HCT116 (cell line): ENCODE results near the gene VPS41. TPM values are rescaled to one million over a fixed set of nuclear protein-coding genes. Genes with fewer than 3 reads are reported as not detected.

Experiments used
- ATAC-seq: fragments of 200-7000 bp; cut with Tn5 transposase; 2 replicates; pipeline ENCODE4 v1.9.1; 2020; ENCODE audit warnings: mild to moderate bottlenecking, moderate library complexity
- BruUV-seq: library from RNA; stranded (reverse); fragments of 400-500 nt; replicated peaks from 2 replicates; lab custom pipeline; 2021; lab: Mats Ljungman, UMichigan
- CTCF ChIA-PET: fragments of 300-600 bp; sonication (Branson Sonifier 250); formaldehyde crosslinking; loops from one replicate; lab custom pipeline; 2021; ENCODE audit warnings: antibody characterized with exemption; lab: Charles Lee
- POLR2A ChIA-PET: fragments of 300-600, 350-600 bp; sonication (Branson Sonifier 250); formaldehyde crosslinking; loops from one replicate; lab custom pipeline; 2021; ENCODE audit warnings: antibody characterized with exemption; lab: Charles Lee
- RAD21 ChIA-PET, 2 experiments: fragments of 300-600 bp; sonication (Branson Sonifier 250); formaldehyde crosslinking; loops; one replicate each; lab custom pipeline; 2023; ENCODE audit warnings: low total read pairs in 2 of 2; ENCODE audit not compliant: uncharacterized antibody in 2 of 2, unreplicated experiment in 2 of 2, low non-redundant PET in 1 of 2; lab: Charles Lee
- DNase-seq: peaks from one replicate; pipeline ENCODE4 v3.0.0-alpha.2; 2010; ENCODE audit warnings: low read depth, low spot score
- H2AFZ ChIP-seq: fragments of 200-600 bp; shearing (Covaris generic), sonication (generic); 2 replicates; pipeline ENCODE4 v1.6.1; 2017; ENCODE audit warnings: low read depth, mixed run types, mixed read lengths, antibody characterized with exemption, low read length; ENCODE audit not compliant: poor library complexity, severe bottlenecking
- H3K27ac ChIP-seq: 2 replicates; pipeline ENCODE4 v1.5.1; 2012; ENCODE audit warnings: low read depth, low read length
- H3K27me3 ChIP-seq: fragments of 200-600 bp; sonication (generic); 2 replicates; pipeline ENCODE4 v1.6.1; 2016; ENCODE audit warnings: mixed run types, low read length, mixed read lengths; ENCODE audit not compliant: insufficient read depth
- H3K36me3 ChIP-seq, 2 experiments: fragments of 200-500 bp in 1 of 2; fragments of 200-600 bp in 1 of 2; sonication (Bioruptor generic) in 1 of 2; sonication (generic) in 1 of 2; 2 replicates each; pipeline versions ENCODE4 v1.5.1 to v1.6.1; 2014 to 2016; ENCODE audit warnings: low read length in 2 of 2, inconsistent platforms in 1 of 2, mixed read lengths in 1 of 2, mixed run types in 1 of 2; ENCODE audit not compliant: insufficient read depth in 2 of 2, control insufficient read depth in 1 of 2
- H3K4me1 ChIP-seq, 2 experiments: fragments of 200-600 bp in 1 of 2; sonication (generic) in 1 of 2; 2 replicates each; pipeline versions ENCODE4 v1.5.1 to v1.6.1; 2012 to 2017; ENCODE audit warnings: low read length in 2 of 2, inconsistent platforms in 1 of 2, mild to moderate bottlenecking in 1 of 2, mixed read lengths in 1 of 2, mixed run types in 1 of 2, moderate library complexity in 1 of 2; ENCODE audit not compliant: insufficient read depth in 2 of 2, control insufficient read depth in 1 of 2
- H3K4me2 ChIP-seq: fragments of 200-600 bp; sonication (generic); 2 replicates; pipeline ENCODE4 v1.6.1; 2017; ENCODE audit warnings: mixed run types, low read length, mixed read lengths
- H3K4me3 ChIP-seq, 2 experiments: fragments of 200-600 bp in 1 of 2; sonication (generic) in 1 of 2; replicated peaks in 1 of 2; 2 replicates each; pipeline ENCODE4 v1.5.1; 2011 to 2016; ENCODE audit warnings: low read length in 2 of 2, control low read depth in 1 of 2, low read depth in 1 of 2, mild to moderate bottlenecking in 1 of 2, mixed read lengths in 1 of 2, mixed run types in 1 of 2
- H3K79me2 ChIP-seq: fragments of 200-600 bp; sonication (generic); 2 replicates; pipeline ENCODE4 v1.6.1; 2017; ENCODE audit warnings: mild to moderate bottlenecking, mixed run types, low read length, moderate library complexity, mixed read lengths; ENCODE audit not compliant: insufficient read depth
- H3K9ac ChIP-seq: fragments of 200-600 bp; sonication (generic); 2 replicates; pipeline ENCODE4 v1.6.1; 2016; ENCODE audit warnings: low read length, mixed read lengths
- H3K9me2 ChIP-seq: fragments of 200-600 bp; sonication (generic), shearing (Covaris generic); 2 replicates; pipeline ENCODE4 v1.6.1; 2017; ENCODE audit warnings: mixed run types, mild to moderate bottlenecking, moderate library complexity; ENCODE audit not compliant: insufficient read depth
- H3K9me3 ChIP-seq, 2 experiments: fragments of 200-500 bp in 1 of 2; fragments of 200-600 bp in 1 of 2; sonication (Bioruptor generic) in 1 of 2; sonication (generic) in 1 of 2; 2 replicates each; pipeline ENCODE4 v1.6.1; 2014 to 2017; ENCODE audit warnings: low read length in 2 of 2, mixed read lengths in 2 of 2, inconsistent platforms in 1 of 2, low read depth in 1 of 2, mild to moderate bottlenecking in 1 of 2, mixed run types in 1 of 2, moderate library complexity in 1 of 2; ENCODE audit not compliant: control insufficient read depth in 1 of 2, insufficient read depth in 1 of 2
- H4K20me1 ChIP-seq: fragments of 200-600 bp; sonication (generic), shearing (Covaris generic); 2 replicates; pipeline ENCODE4 v1.6.1; 2017; ENCODE audit warnings: mixed run types, mild to moderate bottlenecking, moderate library complexity; ENCODE audit not compliant: insufficient read depth
- CBX3 ChIP-seq: IDR thresholded peaks from 2 replicates; pipeline ENCODE4 v1.6.1; 2012; ENCODE audit warnings: low read depth
- CEBPB ChIP-seq: IDR thresholded peaks from 2 replicates; pipeline ENCODE4 v1.6.1; 2012; ENCODE audit warnings: low read depth
- EGR1 ChIP-seq: IDR thresholded peaks from 2 replicates; pipeline ENCODE4 v1.6.1; 2012; ENCODE audit warnings: low read depth
- ELF1 ChIP-seq: IDR thresholded peaks from 2 replicates; pipeline ENCODE4 v1.6.1; 2012; ENCODE audit warnings: low read depth, borderline replicate concordance
- EZH2phosphoT487 ChIP-seq: fragments of 200-600 bp; IDR thresholded peaks from 2 replicates; pipeline ENCODE4 v1.6.1; 2018; ENCODE audit warnings: antibody characterized with exemption, borderline replicate concordance
- FOSL1 ChIP-seq: IDR thresholded peaks from 2 replicates; pipeline ENCODE4 v1.6.1; 2012; ENCODE audit warnings: low read depth
- JUND ChIP-seq: IDR thresholded peaks from 2 replicates; pipeline ENCODE4 v1.6.1; 2012
- POLR2A ChIP-seq: IDR thresholded peaks from 2 replicates; pipeline ENCODE4 v1.7.0; 2011; ENCODE audit warnings: borderline replicate concordance; ENCODE audit not compliant: insufficient read depth, insufficient read length; ENCODE audit errors: extremely low read depth
- POLR2AphosphoS5 ChIP-seq: IDR thresholded peaks from 2 replicates; pipeline ENCODE4 v1.6.1; 2011; ENCODE audit warnings: mild to moderate bottlenecking, low read depth, low read length, moderate library complexity
- RAD21 ChIP-seq: IDR thresholded peaks from 2 replicates; pipeline ENCODE4 v1.6.1; 2012; ENCODE audit warnings: low read depth, mild to moderate bottlenecking
- SIN3A ChIP-seq: IDR thresholded peaks from 2 replicates; pipeline ENCODE4 v1.6.1; 2012; ENCODE audit warnings: low read depth
- SP1 ChIP-seq: IDR thresholded peaks from 2 replicates; pipeline ENCODE4 v1.6.1; 2012; ENCODE audit warnings: low read depth
- TCF7L2 ChIP-seq: IDR thresholded peaks from 2 replicates; pipeline ENCODE4 v1.7.0; 2011; ENCODE audit warnings: borderline replicate concordance, inconsistent platforms; ENCODE audit not compliant: insufficient read depth, insufficient read length; ENCODE audit errors: extremely low read depth
- YY1 ChIP-seq: IDR thresholded peaks from 2 replicates; pipeline ENCODE4 v1.6.1; 2011; ENCODE audit warnings: low read length, low read depth, moderate library complexity, mild to moderate bottlenecking; ENCODE audit not compliant: insufficient replicate concordance; ENCODE audit errors: extremely low read depth
- ZFX ChIP-seq: fragments of 450-650 bp; IDR thresholded peaks from 2 replicates; pipeline ENCODE4 v1.6.1; 2017
- ZNF274 ChIP-seq: fragments of 200-500 bp; sonication (Bioruptor generic); IDR thresholded peaks from 2 replicates; pipeline ENCODE4 v1.6.1; 2014; ENCODE audit warnings: mild to moderate bottlenecking, low read depth, low read length, inconsistent platforms
- intact Hi-C: fragments of 100-400 bp; cut with micrococcal nuclease; formaldehyde crosslinking; loops from 2 replicates; pipeline ENCODE4 v1.10.0; 2022
- total RNA-seq: library from RNA; stranded (reverse); gene quantifications from one replicate; pipeline ENCODE4 v1.2.1, GENCODE V29; 2021; ENCODE audit not compliant: unreplicated experiment
- TF ChIP-seq, protein P1 (sequence below): IDR thresholded peaks from 2 replicates; pipeline ENCODE4 v1.6.1; 2012
- TF ChIP-seq, protein P2 (sequence below): IDR thresholded peaks from 2 replicates; pipeline ENCODE4 v1.6.1; 2011; ENCODE audit warnings: mild to moderate bottlenecking, low read length, moderate library complexity; ENCODE audit not compliant: insufficient replicate concordance; ENCODE audit errors: extremely low read depth
- TF ChIP-seq, protein P3 (sequence below), 3 experiments: fragments of 200-600 bp in 1 of 3; sonication (generic) in 1 of 3; IDR thresholded peaks in 2 of 3; conservative IDR thresholded peaks in 1 of 3; 2 replicates each; pipeline ENCODE4 v1.5.1; 2012 to 2017; ENCODE audit warnings: low read depth in 2 of 3, low read length in 2 of 3, antibody characterized with exemption in 1 of 3, borderline replicate concordance in 1 of 3, control low read depth in 1 of 3, mild to moderate bottlenecking in 1 of 3, mixed read lengths in 1 of 3, mixed run types in 1 of 3, moderate library complexity in 1 of 3; ENCODE audit not compliant: insufficient read depth in 1 of 3
- TF ChIP-seq, protein P4 (sequence below): IDR thresholded peaks from 2 replicates; pipeline ENCODE4 v1.6.1; 2012

The VPS41 gene
- total RNA-seq, 1 experiment from 2014 or later = 72.2 TPM

DNA sequence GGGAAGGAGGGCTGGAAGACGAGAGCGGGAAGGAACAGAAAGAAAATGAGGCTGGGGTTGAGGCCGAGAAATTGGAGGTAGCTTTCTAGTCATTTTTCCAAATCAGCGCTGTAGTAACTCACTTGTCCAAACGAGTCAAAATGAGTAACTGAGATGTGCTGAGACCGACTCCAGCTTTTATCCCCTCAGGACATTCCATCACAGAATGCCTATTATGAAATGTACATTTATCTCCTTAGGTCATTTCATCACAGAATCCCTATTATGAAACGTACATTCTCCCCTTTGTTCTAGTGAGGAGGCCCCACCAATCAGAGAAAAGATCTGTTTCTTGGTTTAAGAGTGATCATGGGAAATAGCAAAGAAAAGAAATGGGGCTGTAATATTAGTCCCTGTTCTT, 222.1 kb downstream of the VPS41 start:
- ChIA-PET CTCF (no interaction called here), POLR2A (no interaction called here), RAD21 (no interaction called here)
- H3K4me3 ChIP-seq = no peak overlapping the region
- no peak overlapping the region for H3K4me2 ChIP-seq
- no TSS peak for BruUV-seq
- peaks cover 28% of the 10 kb centered on the region for H3K27me3 ChIP-seq
- H3K36me3 ChIP-seq = no peaks in the 10 kb centered on the region
- H3K27ac ChIP-seq = no peak overlapping the region
- DNase-seq (no peak), ATAC-seq (no peak)
- H3K9ac ChIP-seq = no peak overlapping the region
- TF ChIP-seq TCF7L2 (no peak), JUND (no peak), SIN3A (no peak), ZNF274 (no peak), SP1 (no peak), CEBPB (no peak), ZFX (no peak), POLR2A (no peak), CBX3 (no peak), RAD21 (no peak), POLR2AphosphoS5 (no peak), YY1 (no peak), EZH2phosphoT487 (no peak), EGR1 (no peak), ELF1 (no peak), FOSL1 (no peak)
- TF ChIP-seq, protein P1, sequence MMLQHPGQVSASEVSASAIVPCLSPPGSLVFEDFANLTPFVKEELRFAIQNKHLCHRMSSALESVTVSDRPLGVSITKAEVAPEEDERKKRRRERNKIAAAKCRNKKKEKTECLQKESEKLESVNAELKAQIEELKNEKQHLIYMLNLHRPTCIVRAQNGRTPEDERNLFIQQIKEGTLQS = no peak
- TF ChIP-seq, protein P2, sequence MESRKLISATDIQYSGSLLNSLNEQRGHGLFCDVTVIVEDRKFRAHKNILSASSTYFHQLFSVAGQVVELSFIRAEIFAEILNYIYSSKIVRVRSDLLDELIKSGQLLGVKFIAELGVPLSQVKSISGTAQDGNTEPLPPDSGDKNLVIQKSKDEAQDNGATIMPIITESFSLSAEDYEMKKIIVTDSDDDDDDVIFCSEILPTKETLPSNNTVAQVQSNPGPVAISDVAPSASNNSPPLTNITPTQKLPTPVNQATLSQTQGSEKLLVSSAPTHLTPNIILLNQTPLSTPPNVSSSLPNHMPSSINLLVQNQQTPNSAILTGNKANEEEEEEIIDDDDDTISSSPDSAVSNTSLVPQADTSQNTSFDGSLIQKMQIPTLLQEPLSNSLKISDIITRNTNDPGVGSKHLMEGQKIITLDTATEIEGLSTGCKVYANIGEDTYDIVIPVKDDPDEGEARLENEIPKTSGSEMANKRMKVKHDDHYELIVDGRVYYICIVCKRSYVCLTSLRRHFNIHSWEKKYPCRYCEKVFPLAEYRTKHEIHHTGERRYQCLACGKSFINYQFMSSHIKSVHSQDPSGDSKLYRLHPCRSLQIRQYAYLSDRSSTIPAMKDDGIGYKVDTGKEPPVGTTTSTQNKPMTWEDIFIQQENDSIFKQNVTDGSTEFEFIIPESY = no peak
- TF ChIP-seq, protein P3, sequence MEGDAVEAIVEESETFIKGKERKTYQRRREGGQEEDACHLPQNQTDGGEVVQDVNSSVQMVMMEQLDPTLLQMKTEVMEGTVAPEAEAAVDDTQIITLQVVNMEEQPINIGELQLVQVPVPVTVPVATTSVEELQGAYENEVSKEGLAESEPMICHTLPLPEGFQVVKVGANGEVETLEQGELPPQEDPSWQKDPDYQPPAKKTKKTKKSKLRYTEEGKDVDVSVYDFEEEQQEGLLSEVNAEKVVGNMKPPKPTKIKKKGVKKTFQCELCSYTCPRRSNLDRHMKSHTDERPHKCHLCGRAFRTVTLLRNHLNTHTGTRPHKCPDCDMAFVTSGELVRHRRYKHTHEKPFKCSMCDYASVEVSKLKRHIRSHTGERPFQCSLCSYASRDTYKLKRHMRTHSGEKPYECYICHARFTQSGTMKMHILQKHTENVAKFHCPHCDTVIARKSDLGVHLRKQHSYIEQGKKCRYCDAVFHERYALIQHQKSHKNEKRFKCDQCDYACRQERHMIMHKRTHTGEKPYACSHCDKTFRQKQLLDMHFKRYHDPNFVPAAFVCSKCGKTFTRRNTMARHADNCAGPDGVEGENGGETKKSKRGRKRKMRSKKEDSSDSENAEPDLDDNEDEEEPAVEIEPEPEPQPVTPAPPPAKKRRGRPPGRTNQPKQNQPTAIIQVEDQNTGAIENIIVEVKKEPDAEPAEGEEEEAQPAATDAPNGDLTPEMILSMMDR (IDR thresholded peaks at IDR 0.05 in 2 of 3, conservative IDR thresholded peaks at IDR 0.05 in 1 of 3; ENCODE audit: borderline replicate concordance in 1 of 3, insufficient read depth in 1 of 3, low read depth in 2 of 3, low read length in 2 of 3) = no peak
- TF ChIP-seq, protein P4, sequence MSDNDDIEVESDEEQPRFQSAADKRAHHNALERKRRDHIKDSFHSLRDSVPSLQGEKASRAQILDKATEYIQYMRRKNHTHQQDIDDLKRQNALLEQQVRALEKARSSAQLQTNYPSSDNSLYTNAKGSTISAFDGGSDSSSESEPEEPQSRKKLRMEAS = no peak
- no peaks in the 10 kb centered on the region for H3K4me1 ChIP-seq
- intact Hi-C loops = no loop called here
- no peak overlapping the region for H2AFZ ChIP-seq
- no peaks in the 10 kb centered on the region for H4K20me1 ChIP-seq
- no peaks in the 10 kb centered on the region for H3K79me2 ChIP-seq
- H3K9me3 ChIP-seq = no peaks in the 10 kb centered on the region
- H3K9me2 ChIP-seq = no peaks in the 10 kb centered on the region
